Measurements from ENCODE around the gene IDI2.
"Not testable (repeated sequence)": the region's sequence is repeated elsewhere in the genome, so short reads cannot be mapped to it uniquely, and the experiment has no call there.

The IDI2 gene

DNA sequence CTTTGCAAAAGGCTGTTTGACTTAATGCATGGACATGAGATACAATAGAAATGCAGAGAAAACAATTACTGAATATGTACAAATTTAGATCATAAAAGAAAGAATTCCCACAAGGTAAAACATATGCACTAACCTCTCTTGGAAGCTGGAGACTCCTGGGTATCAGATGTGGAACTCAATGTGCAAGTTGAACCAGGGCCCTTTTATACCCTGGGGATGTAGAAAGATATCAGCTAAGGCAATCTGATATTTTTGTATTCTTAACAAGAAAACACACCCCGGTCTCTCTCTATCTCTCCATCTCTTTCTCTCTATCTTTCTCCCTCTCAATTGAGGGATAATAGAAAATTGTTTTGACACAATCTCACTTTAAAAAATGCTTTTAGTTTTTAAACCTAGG, at the start of gene IDI2:
Gene IDI2 (minus strand): TSS at position 177 of the 400 bp plus-strand sequence. CDS start 1,136 bp downstream, outside the sequence.
- DNase-seq: no peak

DNA sequence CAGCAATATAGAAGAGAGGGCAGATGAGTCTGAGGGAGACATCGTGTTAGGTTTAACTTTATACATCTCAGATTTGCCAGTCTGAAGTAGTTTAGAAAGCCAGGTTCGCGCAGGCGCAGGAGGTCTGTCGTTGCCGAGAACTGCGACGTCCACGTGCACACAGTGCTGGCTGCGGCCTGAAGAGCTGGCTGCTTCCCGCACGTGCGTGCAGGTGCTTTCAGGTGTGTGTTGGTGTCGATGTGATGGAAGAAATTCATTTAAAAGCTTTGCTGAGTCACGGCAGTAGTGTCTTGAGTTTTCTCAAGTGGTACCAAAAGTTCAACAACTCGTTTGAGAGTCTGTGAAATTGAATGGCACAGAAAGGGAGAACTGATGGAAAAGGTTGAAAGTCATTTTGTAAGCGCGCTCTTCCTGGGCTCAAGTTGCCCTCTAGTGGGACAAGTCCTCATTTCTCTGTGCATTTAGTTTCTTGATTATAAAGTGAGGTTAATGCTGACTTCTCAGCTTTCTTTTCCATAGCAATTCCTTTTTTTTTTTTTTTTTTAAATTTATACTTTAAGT, 49.2 kb upstream of the IDI2 start:
- DNase-seq: peak; percentile 85 to 87

DNA sequence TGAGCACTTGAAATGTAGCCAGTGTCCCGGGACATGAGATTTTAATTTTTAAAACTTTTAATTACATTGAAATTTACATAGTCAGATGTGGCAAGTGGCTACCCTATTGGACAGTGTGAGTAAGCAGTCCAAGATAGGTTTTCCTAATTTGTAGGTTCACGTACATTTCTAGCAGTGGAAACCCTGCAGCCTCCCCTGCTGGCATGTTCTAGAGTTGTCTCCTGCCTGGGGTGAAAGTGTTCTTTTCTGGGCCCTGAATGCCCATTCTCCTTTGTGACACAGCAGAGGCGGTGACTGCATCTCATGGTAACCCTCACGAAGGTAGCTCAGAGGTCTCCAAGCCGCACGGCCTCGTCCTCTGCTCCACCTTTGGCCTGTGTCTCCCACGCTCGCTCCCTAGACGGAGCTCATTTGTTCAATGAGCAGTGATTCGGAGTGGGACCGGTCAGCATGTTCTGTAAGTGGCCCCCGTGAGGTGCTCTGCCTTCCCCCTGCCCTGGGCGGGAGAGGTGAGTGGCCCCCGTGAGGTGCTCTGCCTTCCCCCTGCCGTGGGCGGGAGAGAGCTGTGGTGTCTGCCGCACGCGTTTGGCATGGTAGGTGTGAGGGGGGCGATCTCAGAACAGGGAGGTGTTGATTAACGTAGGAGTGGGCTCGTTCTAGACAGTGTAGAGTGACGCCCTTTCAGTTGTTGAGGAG, 48.5 kb upstream of the IDI2 start:
- DNase-seq: peak; percentile 58 to 77

DNA sequence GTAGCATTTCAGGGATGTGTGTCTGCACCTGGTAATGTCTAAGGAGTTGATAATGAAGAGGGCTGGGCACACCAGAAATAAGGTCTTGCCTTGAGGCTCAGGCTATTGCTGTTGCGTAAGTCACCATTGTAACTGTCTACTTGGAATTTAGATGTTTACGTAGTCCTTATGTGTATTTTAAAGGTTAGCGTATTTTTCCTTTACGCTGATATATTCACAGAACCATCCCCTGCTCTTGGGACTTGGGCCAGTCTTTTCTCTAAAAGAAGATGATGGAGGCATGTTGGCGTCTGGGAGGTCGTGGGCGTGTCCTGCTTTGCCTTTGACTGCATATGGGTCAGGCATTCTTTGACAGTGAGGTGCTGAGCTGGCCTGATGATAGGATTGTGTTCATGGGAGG, 45.3 kb upstream of the IDI2 start:
- no peak for DNase-seq

DNA sequence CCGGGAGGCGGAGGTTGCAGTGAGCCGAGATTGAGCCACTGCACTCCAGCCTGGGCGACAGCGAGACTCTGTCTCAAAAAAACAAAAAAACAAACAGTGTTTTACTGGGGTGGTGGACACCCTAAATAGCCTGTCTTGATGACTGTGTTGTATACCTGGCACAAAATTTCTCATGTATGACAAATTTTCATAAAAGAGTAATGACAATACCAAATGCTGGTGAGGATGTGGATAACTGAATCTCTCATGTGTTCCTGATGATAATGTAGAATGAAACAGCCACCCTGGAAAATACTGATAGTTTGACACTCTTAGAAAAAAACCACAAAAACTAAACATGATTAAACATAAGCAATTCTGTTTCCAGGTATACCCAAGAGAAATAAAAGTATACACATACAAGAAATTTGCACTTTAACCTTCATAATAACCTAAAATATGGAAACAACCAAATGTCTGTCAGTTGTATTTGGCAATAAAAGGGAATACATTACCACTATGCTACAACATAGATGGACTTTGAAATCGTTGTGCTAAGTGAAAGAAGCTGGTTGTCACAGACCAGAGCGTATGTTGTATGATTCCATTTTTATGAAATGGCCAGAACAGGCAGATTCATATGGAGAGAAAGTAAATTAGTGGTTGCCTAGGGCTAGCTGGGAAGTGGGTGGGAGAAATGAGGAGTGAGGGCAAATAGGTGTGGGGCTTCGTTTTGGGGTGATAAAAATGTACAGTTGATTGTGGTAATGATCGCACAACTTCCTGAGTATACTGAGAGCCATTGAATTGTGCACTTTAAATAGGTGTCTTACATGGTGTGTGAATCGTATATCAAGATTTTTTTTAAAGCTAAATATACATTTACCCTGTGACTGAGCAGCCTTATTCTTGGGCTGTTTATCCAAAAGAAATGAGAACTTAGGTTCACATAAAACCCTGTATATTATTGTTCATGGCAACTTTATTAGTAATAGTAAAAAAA, 43.0 kb upstream of the IDI2 start:
- no peak for DNase-seq

DNA sequence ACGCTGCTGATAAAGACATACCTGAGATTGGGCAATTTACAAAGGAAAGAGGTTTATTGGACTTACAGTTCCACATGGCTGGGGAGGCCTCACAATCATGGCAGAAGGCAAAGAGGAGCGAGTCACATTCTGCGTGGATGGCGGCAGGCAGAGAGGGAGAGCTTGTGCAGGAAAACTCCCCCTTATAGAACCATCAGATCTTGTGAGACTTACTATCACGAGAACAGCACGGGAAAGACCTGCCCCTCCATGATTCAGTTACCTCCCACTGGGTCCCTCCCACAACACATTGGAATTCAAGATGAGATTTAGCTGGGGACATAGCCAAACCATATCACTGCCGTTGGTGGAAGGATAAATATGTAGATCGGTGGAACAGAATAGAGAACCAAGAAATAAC, 41.1 kb upstream of the IDI2 start:
- not testable (repeated sequence) for DNase-seq

DNA sequence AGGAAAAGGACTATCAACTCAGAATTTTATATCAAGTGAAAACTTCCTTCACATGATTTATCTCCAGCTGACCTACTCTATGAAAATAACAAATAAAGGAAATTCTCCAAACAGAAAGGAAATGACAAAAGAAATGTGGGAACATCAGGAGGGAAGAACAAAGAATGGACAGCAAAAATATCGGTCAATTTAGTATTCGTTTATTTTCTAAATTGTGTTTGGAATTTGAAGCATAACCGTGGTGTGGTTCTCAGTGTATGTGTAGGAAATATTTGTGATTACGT, 39.2 kb upstream of the IDI2 start:
- no peak for DNase-seq

DNA sequence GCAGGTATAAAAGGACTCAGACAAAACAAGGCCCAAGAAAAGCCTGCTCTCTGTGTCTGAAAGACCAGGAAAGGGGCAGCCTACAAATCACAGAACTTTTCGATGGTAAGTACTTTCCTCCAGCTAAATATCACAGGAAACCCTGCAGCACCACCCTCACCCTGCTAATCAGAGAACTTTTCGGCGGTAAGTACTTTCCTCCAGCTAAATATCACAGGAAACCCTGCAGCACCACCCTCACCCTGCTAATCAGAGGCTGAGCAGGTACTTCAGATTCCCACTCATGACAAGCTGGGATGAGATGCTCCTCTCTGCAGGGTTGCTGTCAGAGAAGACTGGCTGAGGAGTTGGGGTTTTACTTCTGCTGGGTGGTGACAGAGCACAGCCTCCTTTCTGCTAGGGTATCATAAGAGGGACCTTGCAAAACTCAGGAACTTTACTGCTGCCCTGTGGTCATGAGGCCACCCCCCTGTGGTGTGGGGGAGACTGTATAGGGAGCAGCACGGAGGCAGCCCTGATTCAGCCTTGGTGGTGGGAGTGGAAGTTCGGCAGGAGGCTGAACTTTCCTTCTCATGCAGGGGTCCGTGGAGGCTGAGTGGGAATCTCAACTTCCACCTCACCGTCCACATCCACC, 37.7 kb upstream of the IDI2 start:
- peak; percentile 93 for DNase-seq

DNA sequence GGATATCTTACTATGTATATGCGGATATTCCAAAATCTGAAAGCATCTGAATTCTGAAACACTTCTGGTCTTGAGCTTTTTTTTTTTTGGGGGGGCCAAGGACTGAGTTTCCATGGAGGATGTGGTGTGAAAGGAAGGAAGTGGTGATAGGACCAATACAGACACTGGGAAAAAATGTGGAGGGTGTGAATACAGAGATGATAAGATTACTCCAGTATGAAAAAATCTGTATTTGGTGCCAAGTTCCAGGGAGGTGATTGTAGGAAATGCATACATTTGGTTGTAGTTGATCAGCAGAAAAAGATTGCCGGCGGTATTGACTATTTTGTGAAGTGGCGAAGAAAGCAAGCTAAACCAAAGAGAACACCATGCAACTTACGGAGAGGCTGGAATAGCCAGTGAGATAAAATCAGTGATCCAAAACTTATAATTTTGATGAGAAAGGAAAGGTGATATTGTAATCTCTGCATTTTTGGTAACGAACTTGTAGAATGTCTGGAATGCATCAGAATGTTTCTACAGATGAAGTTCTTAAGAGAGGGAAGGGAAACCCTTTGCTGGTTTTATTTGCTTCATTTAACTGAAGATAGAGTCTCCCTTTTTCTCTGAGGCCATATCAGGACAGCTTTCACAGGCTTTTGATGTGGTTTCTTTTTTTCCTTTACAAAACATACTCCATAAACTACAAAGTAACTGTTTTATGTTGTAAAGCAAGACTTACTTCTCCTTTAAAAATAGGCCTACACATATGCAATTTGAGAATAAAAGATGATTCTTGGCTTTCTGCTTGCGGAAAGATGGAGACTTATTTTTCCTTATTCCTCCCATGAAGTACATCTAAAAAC, 36.5 kb upstream of the IDI2 start:
- DNase-seq: peak in 1 of 2 experiments; percentile 30

DNA sequence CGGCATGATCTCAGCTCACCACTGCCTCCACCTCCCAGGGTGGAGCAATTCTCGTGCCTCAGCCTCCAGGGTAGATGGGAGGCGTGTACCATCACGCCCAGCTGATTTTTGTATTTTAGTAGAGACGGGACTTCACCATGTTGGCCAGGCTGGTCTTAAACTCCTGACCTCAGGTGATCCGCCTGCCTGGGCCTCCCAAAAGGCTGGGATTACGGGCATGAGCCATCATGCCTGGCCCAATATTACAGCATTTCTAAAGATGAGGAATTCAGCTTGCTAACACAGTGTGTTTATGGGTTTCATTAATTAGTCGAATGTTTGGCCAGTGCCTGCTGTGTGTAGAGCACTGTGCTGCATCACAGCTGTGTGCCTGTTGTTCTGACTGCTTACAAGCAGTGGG, 34.2 kb upstream of the IDI2 start:
- DNase-seq: no peak

DNA sequence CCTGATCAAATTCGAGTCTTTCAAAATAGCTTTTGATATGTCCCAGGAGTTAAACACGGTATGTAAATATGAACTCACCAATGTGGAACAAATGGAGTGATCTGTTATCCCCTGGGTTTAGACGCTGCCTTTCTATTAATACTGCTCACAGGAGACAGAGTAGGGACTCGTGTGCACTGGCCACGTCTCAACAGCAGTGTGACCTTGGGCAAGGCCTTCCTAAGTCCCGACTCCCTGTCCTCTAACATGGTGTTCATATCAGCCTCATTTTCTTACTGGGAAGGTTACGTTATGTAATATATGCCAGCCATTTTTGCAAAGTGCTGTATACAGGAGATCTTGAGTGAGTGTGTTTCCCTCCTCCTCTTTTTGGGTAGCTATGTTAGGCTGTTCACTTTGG, 32.4 kb upstream of the IDI2 start:
- no peak for DNase-seq

DNA sequence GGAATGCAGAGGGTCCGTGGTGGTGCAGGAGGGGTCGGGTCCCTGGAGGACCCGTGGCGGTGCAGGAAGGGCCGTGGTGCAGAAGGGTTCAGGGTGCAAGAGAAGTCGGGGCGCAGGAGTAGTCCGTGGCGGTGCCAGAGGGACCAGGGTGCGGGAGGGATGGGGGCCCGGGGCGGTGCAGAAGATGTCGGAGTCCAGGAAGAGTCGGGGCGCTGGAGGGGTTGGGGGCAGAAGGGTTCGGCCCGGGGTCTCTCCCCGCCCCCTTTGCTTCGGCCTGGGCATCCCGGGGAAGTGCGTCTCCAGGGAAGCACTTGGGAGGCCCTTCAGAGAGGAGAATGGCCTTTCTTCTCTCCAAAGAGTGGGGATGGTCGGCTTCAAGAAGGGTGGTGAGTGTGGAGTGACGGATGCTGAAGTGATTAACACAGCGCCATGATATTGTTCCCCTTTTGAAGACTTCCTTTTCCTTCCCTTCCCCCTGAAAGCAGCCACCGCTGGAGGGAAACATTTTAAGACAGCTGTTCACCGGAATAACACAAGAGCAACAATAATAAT, 31.5 kb upstream of the IDI2 start:
- DNase-seq: peak; percentile 92 to 97

DNA sequence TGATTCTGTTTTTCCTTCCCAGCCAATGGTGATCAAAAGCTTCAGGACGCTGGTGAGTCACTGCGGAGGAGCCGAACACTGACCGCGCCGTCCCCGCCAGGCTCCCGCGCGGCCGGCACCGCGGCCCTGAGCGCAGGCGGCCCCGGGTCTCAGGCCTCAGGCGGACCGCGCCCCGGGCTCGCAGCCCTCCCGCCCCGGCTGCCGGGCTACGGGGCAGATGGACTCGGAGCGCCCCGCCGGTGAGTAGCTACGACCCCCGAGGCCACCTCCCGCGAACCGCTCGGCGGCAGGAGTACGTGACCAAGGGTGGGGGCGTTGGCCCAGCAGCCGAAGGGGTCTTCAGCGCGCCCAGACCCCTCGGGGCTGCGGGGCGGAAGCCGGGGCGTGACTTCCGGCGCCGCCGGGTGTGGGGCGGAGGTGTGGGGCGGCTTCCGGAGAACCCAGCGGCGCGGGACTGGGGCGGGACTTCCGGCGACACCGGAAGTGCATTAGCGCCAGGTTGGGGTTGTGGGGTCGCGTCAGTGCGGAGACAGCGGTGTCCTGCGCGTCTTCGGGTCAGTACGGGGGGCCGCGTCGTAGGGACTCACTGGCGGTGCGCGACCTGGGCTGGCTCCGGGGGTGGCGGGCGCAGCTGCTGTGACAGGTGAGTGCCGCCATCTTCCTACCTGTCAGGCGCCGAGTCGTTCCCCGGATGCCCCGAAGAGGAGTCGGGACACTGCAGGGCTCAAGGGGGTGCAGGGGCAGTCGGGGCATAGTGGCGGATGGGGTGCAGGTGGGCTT, 30.9 kb upstream of the IDI2 start, which contains the start of gene WDR37:
Gene WDR37 (plus strand): TSS at position 60 of the 780 bp plus-strand sequence. CDS start 15,771 bp downstream, outside the sequence.
- peak; percentile 80 to 82 for DNase-seq

DNA sequence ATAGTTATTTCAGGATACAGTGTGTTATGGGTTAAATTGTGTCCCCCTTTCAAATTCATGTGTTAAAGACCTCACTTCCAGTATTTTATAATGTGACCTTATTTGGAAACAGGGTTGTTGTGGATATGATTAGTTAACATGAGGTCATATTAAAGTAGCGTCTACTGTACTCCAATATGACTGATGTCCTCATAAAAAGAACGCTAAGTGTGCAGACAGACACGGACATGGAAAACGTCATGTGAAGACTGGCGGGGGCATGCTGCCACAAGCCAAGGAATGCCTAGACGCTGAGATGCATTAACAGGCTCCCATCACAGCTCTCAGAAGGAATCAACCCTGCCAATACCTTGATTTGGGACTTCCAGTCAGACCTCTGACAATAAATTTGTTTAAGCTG, 29.0 kb upstream of the IDI2 start:
- DNase-seq: no peak

DNA sequence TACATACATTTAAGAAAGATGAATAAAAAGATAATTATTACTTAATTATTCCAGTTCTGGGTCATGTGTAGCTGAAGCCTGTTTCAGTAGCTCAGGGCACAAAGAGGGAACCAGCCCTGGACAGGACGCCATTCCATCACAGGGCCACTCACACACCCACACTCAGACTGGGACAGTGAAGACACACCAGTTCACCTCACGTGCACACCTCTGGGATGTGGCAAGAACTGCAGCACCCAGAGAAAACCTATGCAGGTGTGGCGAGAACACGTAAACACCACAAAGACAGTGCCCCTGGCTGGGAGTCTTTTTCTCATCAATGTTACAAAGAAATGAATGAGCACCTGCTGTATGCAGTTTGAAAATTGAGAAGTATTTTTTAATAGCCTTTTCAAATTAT, 24.9 kb upstream of the IDI2 start:
- peak; percentile 36 to 40 for DNase-seq

DNA sequence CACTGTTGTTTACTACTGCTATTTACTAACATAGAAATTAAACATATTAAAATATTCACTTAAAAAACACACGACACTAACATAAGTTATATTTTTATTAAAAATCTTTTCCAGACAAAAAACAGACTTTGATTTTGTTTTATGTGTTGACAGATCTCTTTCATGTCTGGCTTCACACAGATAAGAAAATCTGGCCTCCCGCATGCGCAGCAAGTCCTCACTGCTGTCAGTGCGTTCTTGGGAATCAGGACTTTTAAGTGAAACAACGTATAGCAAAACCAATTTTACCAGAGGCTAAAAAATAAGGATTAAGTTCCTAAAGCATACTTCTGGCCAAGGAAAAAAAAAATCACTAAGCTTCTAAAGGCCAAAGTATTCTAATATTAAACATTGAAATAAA, 24.5 kb upstream of the IDI2 start:
- DNase-seq: peak; percentile 50 to 58

DNA sequence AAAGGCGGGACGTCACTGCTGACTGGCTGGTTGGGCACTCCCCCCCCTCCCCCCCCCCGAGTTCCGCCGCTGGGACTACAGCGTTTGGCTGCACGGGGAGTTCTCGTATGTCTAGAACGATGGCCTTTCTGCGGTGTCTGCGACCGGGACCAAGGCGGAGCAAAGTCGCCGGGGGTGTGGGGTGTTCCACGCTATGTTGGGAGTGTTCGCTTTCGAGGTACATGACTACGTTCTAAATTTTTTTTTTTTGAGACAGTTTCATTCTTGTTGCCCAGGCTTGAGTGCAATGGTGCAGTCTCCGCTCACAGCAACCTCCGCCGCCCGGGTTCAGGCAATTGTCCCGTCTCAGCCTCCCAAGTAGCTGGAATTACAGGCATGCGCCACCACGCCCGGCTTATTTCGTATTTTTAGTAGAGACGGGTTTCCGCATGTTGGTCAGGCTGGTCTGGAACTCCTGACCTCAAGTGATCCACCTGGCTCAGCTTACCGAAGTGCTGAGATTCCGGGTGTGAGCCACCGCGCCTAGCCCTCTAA, 23.8 kb upstream of the IDI2 start:
- no peak for DNase-seq

DNA sequence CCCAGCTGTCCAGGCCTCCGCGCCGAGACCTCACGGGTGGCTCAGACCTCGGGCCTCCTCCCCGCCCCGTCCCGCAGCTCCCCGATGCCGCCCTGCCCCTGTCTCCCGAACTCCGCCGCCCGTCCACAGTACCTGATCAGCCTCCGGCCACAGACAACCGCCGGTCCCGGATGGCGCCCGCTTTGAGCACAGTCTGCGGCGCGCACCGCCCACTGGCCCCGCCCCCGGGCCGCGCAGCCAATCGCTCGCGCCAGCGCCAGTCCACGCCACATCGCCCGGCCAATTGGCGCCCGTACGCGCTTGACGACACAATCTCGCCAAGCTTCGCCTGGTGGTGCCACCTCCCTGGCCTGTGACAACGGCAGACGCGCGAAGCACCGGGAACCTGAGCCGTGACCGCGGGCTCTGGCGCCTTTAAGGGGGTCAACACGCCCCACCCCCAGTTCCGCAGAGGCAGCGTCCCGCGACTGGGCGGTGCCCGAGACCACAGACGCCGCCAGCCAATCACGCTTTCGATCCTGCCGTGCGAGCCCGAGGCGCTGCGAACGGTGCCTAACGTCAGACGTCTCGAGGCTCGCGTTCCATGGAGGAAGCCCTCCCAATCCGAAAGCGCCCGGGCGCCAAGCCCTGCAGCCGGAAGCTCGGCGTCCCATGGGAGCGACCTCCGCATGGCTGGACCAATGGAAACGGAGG, 23.2 kb upstream of the IDI2 start, which contains the start of gene IDI1:
Gene IDI1 (minus strand): TSS at position 388 of the 693 bp plus-strand sequence. CDS start 116 bp downstream, at position 272.
- peak; percentile 99 to 100 for DNase-seq

DNA sequence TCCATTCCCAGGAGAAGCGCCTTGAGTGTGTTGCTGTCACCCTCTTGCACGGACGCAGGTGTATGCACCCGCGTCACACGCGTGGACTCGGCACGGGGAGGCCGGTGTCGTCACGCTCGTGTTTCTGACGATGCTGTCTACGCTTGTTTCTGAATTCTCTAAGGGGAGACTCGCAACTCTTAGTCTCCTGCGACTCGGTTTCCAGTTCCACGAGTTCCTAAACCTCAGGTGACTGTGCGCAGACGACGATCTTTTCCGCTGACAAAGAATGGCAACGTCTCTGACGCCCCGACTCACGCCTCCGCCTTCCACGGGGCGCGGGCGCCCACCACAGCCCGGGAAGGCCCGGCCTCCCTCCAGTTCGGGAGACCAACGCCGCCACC, 22.7 kb upstream of the IDI2 start:
- DNase-seq: peak in 1 of 2 experiments; percentile 54

DNA sequence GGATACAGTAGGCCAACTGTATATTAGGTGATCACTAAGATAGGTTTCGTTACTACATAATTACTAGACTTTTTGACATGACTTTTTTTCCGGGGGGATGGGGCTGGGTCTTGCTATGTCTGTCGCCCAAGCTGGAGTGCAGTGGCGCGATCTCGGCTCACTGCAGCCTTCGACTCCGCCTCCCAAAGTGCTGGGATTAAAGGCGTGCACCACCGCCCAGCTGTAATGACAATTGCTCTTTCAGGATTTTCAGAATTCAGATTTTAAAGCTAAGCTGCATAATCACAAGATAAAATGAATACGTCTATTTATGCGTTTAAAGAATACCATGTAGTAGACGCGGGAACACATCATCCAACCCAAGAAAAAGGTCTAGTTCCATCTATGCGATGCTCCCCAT, 22.3 kb upstream of the IDI2 start:
- no peak for DNase-seq
